ENCODE results near the gene JAK3. TPM values are rescaled to one million over a fixed set of nuclear protein-coding genes. Genes with fewer than 3 reads are reported as not detected.
A peak's percentile ranks its signal among the peaks of the same experiment; 100 is the strongest.

JAK3 gene
- polyA plus RNA-seq, 2 of the 4 experiments (the other 2 are of a cell fraction) = 0.31 to 0.89 TPM

DNA sequence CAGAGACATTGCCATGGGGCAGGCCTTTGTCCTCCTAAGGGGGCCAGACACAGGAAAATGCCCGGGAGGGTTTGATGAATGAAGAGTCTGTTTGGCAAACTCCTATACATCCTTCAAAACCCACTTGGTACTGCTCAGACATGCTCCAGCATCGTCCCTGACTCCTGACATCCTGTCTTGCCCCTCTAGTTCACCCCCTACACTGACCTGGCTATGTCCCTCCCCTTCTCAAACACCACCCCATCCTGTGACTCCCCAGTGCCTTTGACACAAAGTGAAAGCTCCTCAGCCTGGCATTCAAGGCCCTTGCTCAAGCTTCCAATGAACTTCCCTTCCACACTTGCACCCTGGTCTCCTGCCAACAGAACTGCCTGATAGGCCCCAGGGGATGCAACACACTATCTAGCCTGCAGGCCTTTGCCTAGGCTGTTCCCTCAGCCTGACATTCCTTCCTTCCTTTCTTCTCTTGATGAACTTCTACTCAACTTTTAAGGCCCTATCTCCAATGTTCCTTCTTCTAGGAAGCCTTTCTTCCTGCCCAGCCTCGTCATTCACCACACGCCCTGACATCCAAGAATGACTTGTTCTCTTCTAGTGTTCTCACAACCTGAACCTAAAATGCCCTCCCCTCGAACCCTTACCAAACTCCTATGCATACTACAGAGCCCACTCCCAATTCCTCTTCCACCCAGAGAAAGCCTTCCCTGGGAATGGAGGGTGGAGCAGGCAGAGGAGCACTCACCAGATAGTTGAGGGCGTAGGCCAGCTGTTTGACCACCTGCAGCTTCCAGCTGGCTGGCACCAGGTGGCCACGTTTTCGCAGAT is 12.4 kb downstream of the JAK3 start:
- TF ChIP-seq HEYL (CRISPR knock-in tag; IDR thresholded peaks at IDR 0.05) (no peak), NR3C1 (IDR thresholded peaks at IDR 0.05) (no peak), ZFP36 (IDR thresholded peaks at IDR 0.05; ENCODE audit: borderline replicate concordance, partially characterized antibody) (no peak), PHF8 (IDR thresholded peaks at IDR 0.05; ENCODE audit: borderline replicate concordance, low read depth) (no peak), MYC (IDR thresholded peaks at IDR 0.05; ENCODE audit: borderline replicate concordance, low read length) (no peak), MAZ (IDR thresholded peaks at IDR 0.05; ENCODE audit: borderline replicate concordance, low read depth, low read length) (no peak), CHD4 (IDR thresholded peaks at IDR 0.05; ENCODE audit: borderline replicate concordance) (no peak), CEBPB (IDR thresholded peaks at IDR 0.05) (no peak), ZSCAN20 (CRISPR knock-in tag; IDR thresholded peaks at IDR 0.05) (no peak), CBX2 (IDR thresholded peaks at IDR 0.05; ENCODE audit: borderline replicate concordance, low read depth) (no peak), EHMT2 (IDR thresholded peaks at IDR 0.05; ENCODE audit: low read depth) (no peak), ZC3H11A (IDR thresholded peaks at IDR 0.05) (no peak), FOSL2 (IDR thresholded peaks at IDR 0.05) (no peak), FOSL2 (CRISPR knock-in tag; IDR thresholded peaks at IDR 0.05) (no peak), KDM5A (IDR thresholded peaks at IDR 0.05) (no peak)
- TF ChIP-seq, protein P1, sequence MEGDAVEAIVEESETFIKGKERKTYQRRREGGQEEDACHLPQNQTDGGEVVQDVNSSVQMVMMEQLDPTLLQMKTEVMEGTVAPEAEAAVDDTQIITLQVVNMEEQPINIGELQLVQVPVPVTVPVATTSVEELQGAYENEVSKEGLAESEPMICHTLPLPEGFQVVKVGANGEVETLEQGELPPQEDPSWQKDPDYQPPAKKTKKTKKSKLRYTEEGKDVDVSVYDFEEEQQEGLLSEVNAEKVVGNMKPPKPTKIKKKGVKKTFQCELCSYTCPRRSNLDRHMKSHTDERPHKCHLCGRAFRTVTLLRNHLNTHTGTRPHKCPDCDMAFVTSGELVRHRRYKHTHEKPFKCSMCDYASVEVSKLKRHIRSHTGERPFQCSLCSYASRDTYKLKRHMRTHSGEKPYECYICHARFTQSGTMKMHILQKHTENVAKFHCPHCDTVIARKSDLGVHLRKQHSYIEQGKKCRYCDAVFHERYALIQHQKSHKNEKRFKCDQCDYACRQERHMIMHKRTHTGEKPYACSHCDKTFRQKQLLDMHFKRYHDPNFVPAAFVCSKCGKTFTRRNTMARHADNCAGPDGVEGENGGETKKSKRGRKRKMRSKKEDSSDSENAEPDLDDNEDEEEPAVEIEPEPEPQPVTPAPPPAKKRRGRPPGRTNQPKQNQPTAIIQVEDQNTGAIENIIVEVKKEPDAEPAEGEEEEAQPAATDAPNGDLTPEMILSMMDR (IDR thresholded peaks at IDR 0.05) = no peak
- TF ChIP-seq, protein P2, sequence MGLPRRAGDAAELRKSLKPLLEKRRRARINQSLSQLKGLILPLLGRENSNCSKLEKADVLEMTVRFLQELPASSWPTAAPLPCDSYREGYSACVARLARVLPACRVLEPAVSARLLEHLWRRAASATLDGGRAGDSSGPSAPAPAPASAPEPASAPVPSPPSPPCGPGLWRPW (IDR thresholded peaks at IDR 0.05) = no peak
- TF ChIP-seq, protein P3, sequence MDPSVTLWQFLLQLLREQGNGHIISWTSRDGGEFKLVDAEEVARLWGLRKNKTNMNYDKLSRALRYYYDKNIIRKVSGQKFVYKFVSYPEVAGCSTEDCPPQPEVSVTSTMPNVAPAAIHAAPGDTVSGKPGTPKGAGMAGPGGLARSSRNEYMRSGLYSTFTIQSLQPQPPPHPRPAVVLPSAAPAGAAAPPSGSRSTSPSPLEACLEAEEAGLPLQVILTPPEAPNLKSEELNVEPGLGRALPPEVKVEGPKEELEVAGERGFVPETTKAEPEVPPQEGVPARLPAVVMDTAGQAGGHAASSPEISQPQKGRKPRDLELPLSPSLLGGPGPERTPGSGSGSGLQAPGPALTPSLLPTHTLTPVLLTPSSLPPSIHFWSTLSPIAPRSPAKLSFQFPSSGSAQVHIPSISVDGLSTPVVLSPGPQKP (IDR thresholded peaks at IDR 0.05; ENCODE audit: low read depth, low read length) = no peak
- ATAC-seq (no peak), FAIRE-seq (no peak), DNase-seq (ENCODE audit: low read depth in 1 of 2, low spot score in 1 of 2) (no peak)
- Histone ChIP-seq H3K9me3 (no peaks in the 10 kb centered on the region), H3K4me1 (no peaks in the 10 kb centered on the region), H3K4me2 (no peak overlapping the region), H3K4me3 (no peak overlapping the region), H3K27ac (no peak overlapping the region)
- POLR2A ChIA-PET = no interaction called here
- CTCF ChIA-PET = interaction anchor here (5.4 kb wide), 1 partner anchor 20 kb away, joined by 19 read pairs; no protein-coding TSS in a partner anchor
- WGBS (ENCODE audit: missing lambda C conversion rate) = 64% methylated on average over 8 of the region's 8 CpGs

DNA sequence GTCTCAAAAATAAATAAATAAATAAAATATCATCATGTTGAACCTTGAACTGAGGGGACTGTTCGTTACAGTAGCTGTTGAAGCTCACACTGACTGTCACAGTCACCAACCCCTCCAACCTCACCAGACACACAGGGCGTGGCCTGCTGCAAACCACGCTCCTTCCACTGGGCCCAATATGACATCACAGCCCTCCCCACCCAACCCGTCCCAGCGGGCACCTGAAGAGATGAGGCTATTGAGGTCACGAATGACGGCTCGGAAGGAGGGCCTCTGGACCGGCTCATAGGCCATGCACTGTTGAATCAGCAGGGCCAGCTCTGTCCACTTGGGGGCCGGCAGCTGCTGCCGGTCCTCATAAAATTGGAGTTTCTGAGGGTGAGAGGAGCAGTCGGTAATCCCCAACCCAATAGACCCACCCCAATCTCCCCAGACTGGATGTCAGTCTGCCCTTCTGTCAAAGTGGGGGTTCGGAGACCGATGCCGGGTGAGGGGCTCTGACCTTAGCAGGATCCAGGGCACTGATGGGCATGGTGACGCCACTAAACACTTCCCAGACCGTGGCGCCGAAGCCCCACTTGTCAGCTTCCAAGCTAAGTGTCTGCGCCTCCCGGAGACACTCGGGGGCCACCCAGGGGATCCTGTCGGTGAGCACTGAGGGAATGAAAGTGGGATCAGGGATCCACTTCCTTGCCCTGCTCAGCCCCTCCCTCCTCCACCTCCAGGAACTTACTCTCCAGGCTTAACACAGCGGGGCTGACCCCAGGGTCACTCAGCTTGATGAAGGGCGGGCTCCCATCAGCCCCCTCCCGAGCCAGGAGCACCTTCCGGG is 13.2 kb downstream of the JAK3 start:
- POLR2A ChIA-PET = interaction anchor here (1.0 kb wide), 1 partner anchor 25 kb away, joined by 3 read pairs; the partner anchor contains the start of gene RPL18A
- Histone ChIP-seq H3K27ac (no peak overlapping the region), H3K4me2 (no peak overlapping the region), H3K9me3 (no peaks in the 10 kb centered on the region), H3K4me1 (peaks cover 3% of the 10 kb centered on the region; the same call in 1 of the 3 replicates), H3K4me3 (no peak overlapping the region)
- ATAC-seq = 0 out of 6 replicates have a peak, but pooled peaks of 1 of the 2 experiments have one; percentile 22
- peak in 1 of 2 experiments; percentile 35 for DNase-seq (ENCODE audit: low read depth in 1 of 2, low spot score in 1 of 2)
- WGBS (ENCODE audit: missing lambda C conversion rate) = 87% methylated on average over 14 of the region's 27 CpGs
- no peak for TF ChIP-seq CEBPB (IDR thresholded peaks at IDR 0.05)
- no peak for TF ChIP-seq RCOR1 (IDR thresholded peaks at IDR 0.05; ENCODE audit: low read depth, low read length)
- TF ChIP-seq BHLHE40 (IDR thresholded peaks at IDR 0.05; ENCODE audit: low read depth, low read length) = no peak
- TF ChIP-seq JUN (IDR thresholded peaks at IDR 0.05) = no peak
- no peak for TF ChIP-seq MAFK (IDR thresholded peaks at IDR 0.05; ENCODE audit: partially characterized antibody)
- no peak for TF ChIP-seq GATA3 (IDR thresholded peaks at IDR 0.05; ENCODE audit: borderline replicate concordance)
- no peak for TF ChIP-seq FOSL2 (IDR thresholded peaks at IDR 0.05)
- no peak for TF ChIP-seq FOSL2 (CRISPR knock-in tag; IDR thresholded peaks at IDR 0.05)
- TF ChIP-seq CHD2 (IDR thresholded peaks at IDR 0.05; ENCODE audit: low read length, partially characterized antibody) = no peak
- TF ChIP-seq EP300 (IDR thresholded peaks at IDR 0.05) = no peak
- no peak for TF ChIP-seq CBX8 (IDR thresholded peaks at IDR 0.05)
- TF ChIP-seq, protein P3 (IDR thresholded peaks at IDR 0.05; ENCODE audit: low read depth, low read length) = no peak
- CTCF ChIA-PET = no interaction called here
- FAIRE-seq = no peak
